H9 (cell line): ENCODE data around the gene ST6GALNAC1. TPM values are rescaled to one million over a fixed set of nuclear protein-coding genes. Genes with fewer than 3 reads are reported as not detected.

Experiments
- DNase-seq: peaks from one replicate; pipeline ENCODE4 v3.0.0-alpha.2; 2017
- H2AFZ ChIP-seq: one replicate; pipeline ENCODE4 v1.6.1; 2013; ENCODE audit warnings: mild to moderate bottlenecking, low read length, control low read depth, moderate library complexity
- H2AK5ac ChIP-seq: 2 replicates; pipeline ENCODE4 v1.6.1; 2013; ENCODE audit warnings: low read length, control low read depth, mixed read lengths; ENCODE audit not compliant: insufficient read length
- H2BK120ac ChIP-seq: one replicate; pipeline ENCODE4 v1.6.1; 2013; ENCODE audit warnings: low read depth, mild to moderate bottlenecking, low read length, control low read depth, inconsistent platforms; ENCODE audit not compliant: poor library complexity, severe bottlenecking
- H2BK12ac ChIP-seq: 2 replicates; pipeline ENCODE4 v1.6.1; 2013; ENCODE audit warnings: low read length, control low read depth, mixed read lengths, low read depth; ENCODE audit not compliant: insufficient read length
- H2BK15ac ChIP-seq: 2 replicates; pipeline ENCODE4 v1.6.1; 2013; ENCODE audit warnings: low read depth, low read length, control low read depth
- H2BK20ac ChIP-seq: one replicate; pipeline ENCODE4 v1.6.1; 2013; ENCODE audit warnings: low read depth, mild to moderate bottlenecking, low read length, control low read depth, inconsistent platforms; ENCODE audit not compliant: poor library complexity, severe bottlenecking
- H2BK5ac ChIP-seq: 2 replicates; pipeline ENCODE4 v1.6.1; 2013; ENCODE audit warnings: low read length, control low read depth, mixed read lengths; ENCODE audit not compliant: insufficient read length
- H3K14ac ChIP-seq: 2 replicates; pipeline ENCODE4 v1.6.1; 2013; ENCODE audit warnings: low read length, control low read depth; ENCODE audit not compliant: insufficient read depth
- H3K18ac ChIP-seq: 2 replicates; pipeline ENCODE4 v1.6.1; 2013; ENCODE audit warnings: low read depth, mild to moderate bottlenecking, mixed read lengths, low read length, control low read depth; ENCODE audit not compliant: insufficient read length
- H3K23ac ChIP-seq: 2 replicates; pipeline ENCODE4 v1.6.1; 2013; ENCODE audit warnings: low read length, control low read depth, mixed read lengths, low read depth; ENCODE audit not compliant: insufficient read length
- H3K23me2 ChIP-seq: 2 replicates; pipeline ENCODE4 v1.6.1; 2013; ENCODE audit warnings: low read depth, mild to moderate bottlenecking, mixed read lengths, low read length, control low read depth; ENCODE audit not compliant: insufficient read length, poor library complexity, severe bottlenecking
- H3K27ac ChIP-seq: 2 replicates; pipeline ENCODE4 v1.5.1; 2013; ENCODE audit warnings: low read length, control low read depth, mixed read lengths, low read depth; ENCODE audit not compliant: insufficient read length
- H3K27me3 ChIP-seq: 2 replicates; pipeline ENCODE4 v1.6.1; 2013; ENCODE audit warnings: low read length, control low read depth, inconsistent platforms; ENCODE audit not compliant: insufficient read depth
- H3K4ac ChIP-seq: 2 replicates; pipeline ENCODE4 v1.6.1; 2013; ENCODE audit warnings: low read depth, mild to moderate bottlenecking, control low read depth, inconsistent platforms, low read length, moderate library complexity
- H3K4me1 ChIP-seq: 2 replicates; pipeline ENCODE4 v1.6.1; 2013; ENCODE audit warnings: low read length, control low read depth, inconsistent platforms; ENCODE audit not compliant: insufficient read depth
- H3K4me2 ChIP-seq: 2 replicates; pipeline ENCODE4 v1.6.1; 2013; ENCODE audit warnings: low read length, control low read depth, mixed read lengths; ENCODE audit not compliant: insufficient read length, insufficient read depth
- H3K56ac ChIP-seq: 2 replicates; pipeline ENCODE4 v1.6.1; 2013; ENCODE audit warnings: low read depth, mild to moderate bottlenecking, mixed read lengths, low read length, control low read depth; ENCODE audit not compliant: insufficient read length
- H3K79me1 ChIP-seq: 2 replicates; pipeline ENCODE4 v1.6.1; 2013; ENCODE audit warnings: low read depth, mild to moderate bottlenecking, moderate library complexity, low read length, control low read depth, inconsistent platforms; ENCODE audit not compliant: insufficient read depth, poor library complexity, severe bottlenecking
- H3K79me2 ChIP-seq: 2 replicates; pipeline ENCODE4 v1.6.1; 2013; ENCODE audit warnings: low read length, control low read depth, inconsistent platforms; ENCODE audit not compliant: insufficient read depth
- H3K9ac ChIP-seq: 2 replicates; pipeline ENCODE4 v1.6.1; 2013; ENCODE audit warnings: low read length, control low read depth, mixed read lengths; ENCODE audit not compliant: insufficient read length; ENCODE audit errors: extremely low read depth
- H3K9me3 ChIP-seq: one replicate; pipeline ENCODE4 v1.6.1; 2013; ENCODE audit warnings: low read depth, low read length, inconsistent platforms; ENCODE audit not compliant: control insufficient read depth
- H3T11ph ChIP-seq: one replicate; pipeline ENCODE4 v1.6.1; 2013; ENCODE audit warnings: mild to moderate bottlenecking, low read length, control low read depth, inconsistent platforms
- H4K20me1 ChIP-seq: one replicate; pipeline ENCODE4 v1.6.1; 2013; ENCODE audit not compliant: control insufficient read depth, insufficient read length, insufficient read depth
- H4K5ac ChIP-seq: 2 replicates; pipeline ENCODE4 v1.6.1; 2013; ENCODE audit warnings: low read depth, mild to moderate bottlenecking, mixed read lengths, low read length, control low read depth; ENCODE audit not compliant: insufficient read length
- H4K8ac ChIP-seq: replicated peaks from 2 replicates; pipeline ENCODE4 v1.6.1; 2013; ENCODE audit warnings: low read length, control low read depth, mixed read lengths, low read depth; ENCODE audit not compliant: insufficient read length
- H4K91ac ChIP-seq: 2 replicates; pipeline ENCODE4 v1.6.1; 2013; ENCODE audit warnings: low read depth, mild to moderate bottlenecking, moderate library complexity, mixed read lengths, low read length, control low read depth; ENCODE audit not compliant: insufficient read length
- H3K27ac Mint-ChIP-seq, 3 experiments: 2 replicates in 2 of 3; 3 replicates in 1 of 3; pipeline ENCODE4 v1.8.0; 2020 to 2021; ENCODE audit warnings: mixed read lengths in 3 of 3, mild to moderate bottlenecking in 1 of 3, moderate library complexity in 1 of 3
- H3K27me3 Mint-ChIP-seq: 2 replicates; pipeline ENCODE4 v1.8.0; 2021; ENCODE audit warnings: low read depth, mild to moderate bottlenecking, moderate library complexity, mixed read lengths
- H3K36me3 Mint-ChIP-seq, 3 experiments: 2 replicates in 2 of 3; 3 replicates in 1 of 3; pipeline ENCODE4 v1.8.0; 2020 to 2021; ENCODE audit warnings: low read depth in 3 of 3, mixed read lengths in 3 of 3; ENCODE audit not compliant: insufficient read depth in 1 of 3
- H3K4me1 Mint-ChIP-seq, 2 experiments: 2 replicates each; pipeline ENCODE4 v1.8.0; 2020; ENCODE audit warnings: mixed read lengths in 2 of 2
- H3K4me3 Mint-ChIP-seq, 2 experiments: 2 replicates in 1 of 2; 3 replicates in 1 of 2; pipeline ENCODE4 v1.8.0; 2020 to 2021; ENCODE audit warnings: mild to moderate bottlenecking in 2 of 2, mixed read lengths in 2 of 2, moderate library complexity in 1 of 2
- H3K9me3 Mint-ChIP-seq, 2 experiments: 2 replicates in 1 of 2; 3 replicates in 1 of 2; pipeline ENCODE4 v1.8.0; 2020; ENCODE audit warnings: mild to moderate bottlenecking in 2 of 2, mixed read lengths in 2 of 2, moderate library complexity in 1 of 2
- WGBS: extraction: QIAGEN DNeasy Blood & Tissue Kit; methylation state at CpG from one replicate; pipeline ENCODE4 v1.1.7; 2013; ENCODE audit warnings: missing lambda C conversion rate, low lambda C conversion rate, mixed read lengths; ENCODE audit not compliant: insufficient read length; ENCODE audit errors: extremely low coverage; 5-methylcytosine and 5-hydroxymethylcytosine counted together
- total RNA-seq: library from RNA; stranded (reverse); gene quantifications from 2 replicates; pipeline ENCODE4 v1.2.1, GENCODE V29; 2021
- TF ChIP-seq, protein P1 (sequence below): fragments of 200-600 bp; sonication (generic); conservative IDR thresholded peaks from 3 replicates; pipeline ENCODE4 v1.8.0; 2021; ENCODE audit warnings: antibody characterized with exemption, mild to moderate bottlenecking

Gene ST6GALNAC1
- total RNA-seq, 1 experiment from 2014 or later = not detected

DNA sequence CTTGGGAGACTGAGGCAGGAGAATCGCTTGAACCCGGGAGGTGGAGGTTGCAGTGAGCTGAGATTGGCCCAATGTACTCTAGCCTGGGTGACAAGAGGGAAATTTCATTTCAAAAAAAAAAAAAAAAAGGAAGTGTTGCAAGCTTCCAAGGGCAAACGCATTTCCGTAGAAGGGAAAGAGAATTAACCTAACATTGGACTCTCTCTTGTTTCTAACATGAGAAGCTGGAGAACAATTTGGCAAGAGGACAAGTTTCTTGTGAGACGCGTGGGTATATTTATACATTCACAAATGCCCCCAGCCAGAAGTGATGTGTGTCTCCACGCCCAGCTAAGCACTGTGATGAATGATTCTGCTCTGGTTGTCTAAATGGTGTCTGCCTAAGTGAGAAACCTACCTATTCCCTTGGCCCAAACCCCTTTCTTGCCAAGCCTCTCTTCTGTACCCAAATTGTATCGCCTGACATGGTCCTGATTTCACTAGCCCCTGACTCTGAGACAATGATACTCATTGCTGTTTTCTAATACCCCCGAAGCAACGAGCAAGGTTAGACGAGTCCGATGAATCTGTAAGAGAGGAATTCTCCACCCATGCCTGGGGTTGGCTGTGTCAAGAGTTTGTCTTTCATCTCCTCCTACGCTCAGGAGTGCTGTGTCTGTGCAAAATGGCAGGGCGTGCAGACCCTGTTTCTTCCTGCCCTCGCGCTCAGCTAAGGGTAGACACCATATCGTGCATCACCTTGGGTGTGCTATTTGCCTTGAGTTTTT is 43.7 kb downstream of the ST6GALNAC1 start:
- Histone ChIP-seq H4K5ac (no peak overlapping the region), H3K56ac (no peak overlapping the region), H3K4ac (no peak overlapping the region), H3K9me3 (no peaks in the 10 kb centered on the region), H2BK15ac (no peak overlapping the region), H3K9ac (no peak overlapping the region), H3T11ph (no peak overlapping the region), H3K23ac (no peak overlapping the region), H3K14ac (no peak overlapping the region), H3K18ac (no peak overlapping the region), H3K27ac (no peak overlapping the region), H2BK5ac (no peak overlapping the region), H2BK120ac (no peak overlapping the region), H4K20me1 (no peaks in the 10 kb centered on the region), H3K79me1 (no peaks in the 10 kb centered on the region), H3K27me3 (no peaks in the 10 kb centered on the region), H3K23me2 (no peaks in the 10 kb centered on the region), H3K4me2 (no peak overlapping the region), H3K4me1 (peaks cover 3% of the 10 kb centered on the region; the same call in 1 of the 2 replicates), H2BK20ac (no peak overlapping the region), H4K8ac (no peak overlapping the region), H2AK5ac (no peak overlapping the region), H2BK12ac (no peak overlapping the region), H2AFZ (no peak overlapping the region), H3K79me2 (no peaks in the 10 kb centered on the region), H4K91ac (no peak overlapping the region)
- TF ChIP-seq, protein P1, sequence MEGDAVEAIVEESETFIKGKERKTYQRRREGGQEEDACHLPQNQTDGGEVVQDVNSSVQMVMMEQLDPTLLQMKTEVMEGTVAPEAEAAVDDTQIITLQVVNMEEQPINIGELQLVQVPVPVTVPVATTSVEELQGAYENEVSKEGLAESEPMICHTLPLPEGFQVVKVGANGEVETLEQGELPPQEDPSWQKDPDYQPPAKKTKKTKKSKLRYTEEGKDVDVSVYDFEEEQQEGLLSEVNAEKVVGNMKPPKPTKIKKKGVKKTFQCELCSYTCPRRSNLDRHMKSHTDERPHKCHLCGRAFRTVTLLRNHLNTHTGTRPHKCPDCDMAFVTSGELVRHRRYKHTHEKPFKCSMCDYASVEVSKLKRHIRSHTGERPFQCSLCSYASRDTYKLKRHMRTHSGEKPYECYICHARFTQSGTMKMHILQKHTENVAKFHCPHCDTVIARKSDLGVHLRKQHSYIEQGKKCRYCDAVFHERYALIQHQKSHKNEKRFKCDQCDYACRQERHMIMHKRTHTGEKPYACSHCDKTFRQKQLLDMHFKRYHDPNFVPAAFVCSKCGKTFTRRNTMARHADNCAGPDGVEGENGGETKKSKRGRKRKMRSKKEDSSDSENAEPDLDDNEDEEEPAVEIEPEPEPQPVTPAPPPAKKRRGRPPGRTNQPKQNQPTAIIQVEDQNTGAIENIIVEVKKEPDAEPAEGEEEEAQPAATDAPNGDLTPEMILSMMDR = no peak
- WGBS = no CpG with 5 or more reads among the region's 17 CpGs
- Mint-ChIP-seq H3K4me1 (peaks cover 14 to 20% of the 10 kb centered on the region in 2 experiments), H3K36me3 (peaks cover 0 to 10% (median 6%) of the 10 kb centered on the region in 3 experiments; a peak in 4 of 7 replicates), H3K27me3 (peaks cover 1% of the 10 kb centered on the region), H3K4me3 (no peak overlapping the region), H3K27ac (no peak overlapping the region; a peak in 1 of 7 replicates), H3K9me3 (peaks cover 2 to 9% of the 10 kb centered on the region in 2 experiments; a peak in 2 of 5 replicates)
- DNase-seq = no peak
